Stimulated activated CD8-positive, alpha-beta memory T cell treated with anti-CD3 and anti-CD28 coated beads, Interleukin-4, amount 100 ng/mL, for 24 hours (primary cell): ENCODE measurements around the gene KMT5C.

Experiments
- DNase-seq: peaks from one replicate; pipeline ENCODE4 v3.0.0-alpha.2; 2020; ENCODE audit warnings: low read depth

The KMT5C gene

GRCh38 chr19:55368701-55369563 lies 29.3 kb downstream of the KMT5C start:
- DNase-seq: no peak

- peak; percentile 19 for DNase-seq
Measured at GRCh38 chr19:55369653-55370304, 30.1 kb downstream of the KMT5C start.

DNA sequence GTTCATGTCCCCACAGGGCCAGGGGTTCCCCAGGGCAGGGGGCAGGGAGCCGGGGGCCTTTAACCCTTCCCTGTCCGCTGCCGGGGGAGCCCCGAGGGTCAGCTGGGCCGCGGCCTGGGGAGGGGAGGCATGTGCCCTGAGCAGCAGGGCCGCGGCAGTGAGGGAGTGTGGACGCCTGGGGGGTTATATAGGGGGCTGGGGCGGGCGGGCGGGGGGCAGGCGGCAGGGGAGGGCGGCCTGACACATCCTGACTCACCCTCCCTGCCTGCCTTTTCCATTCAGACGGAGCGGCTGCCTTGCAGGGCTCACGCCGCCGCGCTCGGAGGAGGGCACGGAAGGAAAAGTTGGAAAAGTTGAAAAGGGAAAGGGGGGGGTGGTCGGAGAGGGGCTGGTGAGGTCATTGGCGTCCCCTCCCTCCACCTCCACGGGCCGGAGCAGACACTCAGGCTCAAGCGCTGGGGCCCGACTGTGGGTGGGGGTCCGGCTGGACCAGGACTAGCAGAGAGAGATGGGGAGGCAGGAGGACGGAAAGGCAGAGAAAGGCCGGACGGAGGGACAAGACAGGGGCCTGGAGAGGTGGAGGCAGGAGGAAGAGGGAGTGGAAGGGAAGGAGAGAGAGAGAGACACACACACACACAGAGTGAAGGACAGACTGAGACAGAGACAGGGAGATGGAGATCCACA lies 30.8 kb downstream of the KMT5C start, which contains the start of gene IL11:
TSS of gene IL11 (minus strand) at position 159 of the 684 bp plus-strand sequence. CDS start at position 6, 153 bp downstream.
- no peak for DNase-seq

- DNase-seq: peak; percentile 8
Measured at GRCh38 chr19:55372316-55373081, 32.8 kb downstream of the KMT5C start.

- DNase-seq: no peak
Measured at GRCh38 chr19:55373306-55373992, 33.8 kb downstream of the KMT5C start.

- DNase-seq: no peak
Measured at GRCh38 chr19:55373993-55374757, 34.5 kb downstream of the KMT5C start.

DNA sequence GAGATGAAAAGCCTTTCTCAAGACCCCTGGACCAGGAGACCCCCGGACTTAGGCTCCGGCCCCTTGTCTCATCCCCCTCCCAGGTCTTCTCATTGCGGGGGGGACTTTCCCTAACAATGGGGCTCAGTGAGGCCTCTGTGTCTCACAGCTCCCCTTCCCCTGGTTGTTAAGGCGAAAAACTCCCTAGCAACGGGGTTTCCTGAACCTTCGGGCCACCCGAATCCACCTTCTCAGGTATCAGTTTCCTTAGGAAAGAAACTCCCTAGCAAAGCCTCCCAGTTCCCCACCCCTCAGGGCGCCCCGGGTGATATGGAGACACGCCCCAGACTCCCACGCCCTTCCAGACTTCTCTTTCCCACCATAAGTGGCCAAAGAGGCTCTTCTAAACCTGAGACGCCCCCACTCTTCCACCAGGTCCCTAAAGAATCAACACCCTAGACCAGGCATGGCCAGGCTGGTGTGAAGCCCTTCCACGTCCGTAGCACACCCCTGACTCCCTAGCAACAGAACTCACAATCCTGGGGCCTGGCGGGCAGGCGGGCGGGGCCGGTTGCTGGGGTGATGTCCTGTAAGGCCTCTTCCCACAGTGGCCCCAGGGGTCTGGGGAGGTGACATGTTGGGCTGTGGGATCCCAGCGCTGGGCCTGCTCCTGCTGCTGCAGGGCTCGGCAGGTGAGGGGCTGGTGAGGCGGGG lies 36.7 kb downstream of the KMT5C start, which contains the start of gene TMEM190:
TSS of gene TMEM190 (plus strand) at position 586 of the 693 bp plus-strand sequence. CDS start at position 614, 28 bp downstream.
- no peak for DNase-seq

GRCh38 chr19:55377356-55378131 lies 37.9 kb downstream of the KMT5C start:
- DNase-seq: no peak

DNA sequence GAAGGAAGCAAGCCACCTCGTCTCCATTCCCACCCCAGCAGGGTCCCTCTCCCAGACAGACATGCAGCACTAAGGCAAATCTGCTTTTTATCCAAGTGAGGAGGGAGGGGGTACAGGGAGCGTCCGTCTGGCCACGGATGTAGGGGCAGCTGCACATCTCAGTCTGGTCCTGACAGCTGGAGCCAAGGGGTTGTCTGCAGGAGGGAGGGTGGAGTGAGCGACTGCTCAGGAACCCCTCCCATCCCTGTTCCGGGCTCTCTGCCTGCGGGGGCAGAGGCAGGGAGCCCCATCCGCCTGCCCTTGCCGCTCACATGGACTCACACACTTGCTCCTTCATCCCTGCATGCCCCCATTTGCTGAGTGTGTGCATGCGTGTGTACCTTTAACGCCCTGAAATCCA lies 39.5 kb downstream of the KMT5C start:
- no peak for DNase-seq

GRCh38 chr19:55382013-55382412 lies 42.3 kb downstream of the KMT5C start:
- DNase-seq: no peak

DNA sequence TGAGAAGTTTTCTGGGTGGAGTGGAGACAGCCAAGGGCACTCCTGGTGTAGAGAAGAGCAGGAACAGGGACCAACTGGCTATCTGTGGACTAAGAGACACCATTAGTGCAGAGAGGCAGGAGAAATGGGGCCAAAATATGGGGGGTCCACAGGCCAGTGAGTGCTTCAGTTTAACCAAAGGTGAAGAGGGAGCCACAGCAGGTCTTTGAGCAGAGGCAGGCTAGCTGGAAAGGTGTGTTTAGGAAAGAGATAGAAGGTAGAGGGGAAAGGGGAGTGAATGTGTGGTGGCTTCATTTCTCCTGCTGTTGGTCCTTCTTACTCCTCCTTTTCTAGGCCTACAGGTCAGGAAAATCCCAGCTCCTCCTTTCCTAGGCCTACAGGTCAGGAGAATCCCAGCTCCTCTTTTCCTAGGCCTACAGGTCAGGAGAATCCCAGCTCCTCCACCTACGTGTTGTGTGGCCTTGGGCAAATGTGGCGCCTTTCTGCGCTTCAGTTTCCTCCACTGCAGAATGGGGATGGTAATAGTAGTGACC lies 42.9 kb downstream of the KMT5C start:
- no peak for DNase-seq

- peak; percentile 15 for DNase-seq
Measured at GRCh38 chr19:55383279-55384130, 43.8 kb downstream of the KMT5C start.

GRCh38 chr19:55384131-55384919 lies 44.6 kb downstream of the KMT5C start, which contains the start of gene TMEM238:
Gene TMEM238 (minus strand): TSS chr19:55384292. CDS start chr19:55384259, 33 bp downstream.
- DNase-seq: peak; percentile 19

DNA sequence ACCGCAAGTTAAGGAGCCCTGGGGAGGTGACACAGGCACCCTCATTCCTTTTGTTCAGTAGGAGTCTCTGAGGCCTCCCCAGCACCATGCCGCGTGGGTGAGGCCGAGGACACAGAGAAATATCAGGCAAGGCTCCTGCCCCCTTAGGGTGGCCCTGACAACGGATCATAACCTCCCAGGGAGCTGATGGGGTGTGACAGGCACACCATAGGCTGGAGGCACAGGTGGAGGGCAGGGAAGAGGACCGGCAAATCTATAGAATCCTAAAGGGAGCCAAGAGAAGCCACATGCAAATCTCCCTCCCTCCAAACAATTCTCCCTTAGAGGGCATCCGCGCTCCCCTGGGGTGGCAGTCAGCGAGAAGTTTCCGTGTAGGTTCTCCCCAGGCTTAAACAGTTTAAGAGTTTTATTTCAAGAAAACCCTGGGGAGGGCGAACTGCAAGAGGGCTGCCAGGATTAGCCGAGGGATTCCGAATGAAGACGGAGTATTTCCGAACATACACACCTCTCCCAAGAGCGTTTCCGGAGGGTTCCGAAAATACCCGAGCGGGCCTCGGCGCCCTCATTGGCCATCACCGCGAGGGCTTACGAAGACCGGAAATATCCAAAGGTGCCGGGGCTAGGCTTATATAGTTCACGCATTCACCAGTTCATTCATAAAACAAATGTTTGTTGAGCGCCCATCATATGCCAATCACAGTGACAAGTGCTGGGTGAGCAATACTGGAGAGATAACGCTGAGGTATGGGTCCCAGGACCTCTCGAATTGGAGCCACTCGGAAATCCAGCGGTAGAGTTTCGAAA lies 45.4 kb downstream of the KMT5C start:
- DNase-seq: peak; percentile 95

GRCh38 chr19:55385724-55386492 lies 46.2 kb downstream of the KMT5C start, which contains the start of gene RPL28:
Gene RPL28 (plus strand): TSS chr19:55385932. CDS start chr19:55386358, 426 bp downstream.
- DNase-seq: peak; percentile 94
